ENCODE measurements around the gene COMMD2.

DNA sequence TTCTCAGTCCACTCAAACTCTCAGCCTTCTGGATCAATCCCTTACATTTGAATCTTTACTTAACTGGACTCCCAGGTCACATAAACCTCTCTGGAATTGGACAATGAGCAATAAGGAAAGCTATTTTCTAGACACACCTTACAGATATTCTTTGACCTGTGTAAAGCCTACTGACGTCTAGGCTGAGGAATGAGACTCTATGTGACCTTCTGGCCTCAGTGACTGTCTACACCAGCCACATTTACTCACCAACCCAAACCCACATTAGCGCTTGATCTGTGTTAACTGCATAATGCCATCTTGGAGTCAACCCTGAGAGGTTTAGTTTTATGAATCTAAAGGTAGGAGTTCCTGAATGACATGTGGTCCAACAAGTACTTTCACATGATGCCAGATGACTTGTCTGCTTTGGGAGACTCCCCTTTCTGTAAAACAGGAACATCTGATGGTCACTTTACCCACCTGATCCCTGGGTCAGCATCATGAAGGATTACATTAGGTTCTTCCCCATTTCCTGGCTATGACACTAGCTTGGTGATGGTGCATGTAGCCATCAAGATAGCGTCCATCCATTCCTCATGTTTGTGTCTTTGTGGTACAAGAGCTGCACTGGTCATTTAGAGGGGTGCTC is 11.4 kb upstream of the COMMD2 start:
- no peak for TF ChIP-seq EP300 (IDR thresholded peaks at IDR 0.05)
- TF ChIP-seq CTCF (IDR thresholded peaks at IDR 0.05), result no peak
- TF ChIP-seq POLR2AphosphoS5 (IDR thresholded peaks at IDR 0.05), result no peak
- no peak for TF ChIP-seq POLR2A (IDR thresholded peaks at IDR 0.05)
